Measurements from ENCODE around the gene HIPK2.
"Not testable (repeated sequence)": the region's sequence is repeated elsewhere in the genome, so short reads cannot be mapped to it uniquely, and the experiment has no call there.

The HIPK2 gene

GRCh38 chr7:139559364-139560105 lies 218.3 kb downstream of the HIPK2 start:
- no peak for DNase-seq

GRCh38 chr7:139557857-139558581 lies 219.8 kb downstream of the HIPK2 start:
- DNase-seq, result no peak

DNA sequence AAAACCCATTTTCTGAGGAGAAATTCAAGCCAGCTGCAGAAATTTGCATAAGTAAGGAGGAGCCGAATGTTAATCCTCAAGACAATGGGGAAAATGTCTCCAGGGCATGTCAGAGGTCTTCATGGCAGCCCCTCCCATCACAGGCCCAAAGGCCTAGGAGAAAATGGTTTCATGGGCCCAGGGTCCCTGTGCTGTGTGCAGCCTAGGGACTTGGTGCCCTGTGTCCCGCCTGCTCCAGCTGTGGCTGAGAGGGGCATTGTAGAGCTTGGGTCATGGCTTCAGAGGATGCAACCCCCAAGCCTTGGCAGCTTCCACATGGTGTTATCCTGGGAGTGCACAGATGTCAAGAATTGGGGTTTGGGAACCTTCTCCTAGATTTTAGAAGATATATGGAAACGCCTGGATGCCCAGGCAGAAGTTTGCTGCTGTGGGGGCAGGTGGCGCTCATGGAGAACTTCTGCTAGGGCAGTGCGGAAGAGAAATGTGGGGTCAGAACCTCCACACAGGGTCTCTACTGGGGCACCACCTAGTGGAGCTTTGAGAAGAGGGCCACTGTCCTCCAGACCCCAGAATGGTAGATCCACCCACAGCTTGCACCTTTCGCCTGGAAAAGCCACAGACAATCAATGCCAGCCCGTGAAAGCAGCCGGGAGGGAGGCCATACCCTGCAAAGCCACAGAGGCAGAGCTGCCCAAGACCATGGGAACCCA lies 223.7 kb downstream of the HIPK2 start:
- not testable (repeated sequence) for DNase-seq

DNA sequence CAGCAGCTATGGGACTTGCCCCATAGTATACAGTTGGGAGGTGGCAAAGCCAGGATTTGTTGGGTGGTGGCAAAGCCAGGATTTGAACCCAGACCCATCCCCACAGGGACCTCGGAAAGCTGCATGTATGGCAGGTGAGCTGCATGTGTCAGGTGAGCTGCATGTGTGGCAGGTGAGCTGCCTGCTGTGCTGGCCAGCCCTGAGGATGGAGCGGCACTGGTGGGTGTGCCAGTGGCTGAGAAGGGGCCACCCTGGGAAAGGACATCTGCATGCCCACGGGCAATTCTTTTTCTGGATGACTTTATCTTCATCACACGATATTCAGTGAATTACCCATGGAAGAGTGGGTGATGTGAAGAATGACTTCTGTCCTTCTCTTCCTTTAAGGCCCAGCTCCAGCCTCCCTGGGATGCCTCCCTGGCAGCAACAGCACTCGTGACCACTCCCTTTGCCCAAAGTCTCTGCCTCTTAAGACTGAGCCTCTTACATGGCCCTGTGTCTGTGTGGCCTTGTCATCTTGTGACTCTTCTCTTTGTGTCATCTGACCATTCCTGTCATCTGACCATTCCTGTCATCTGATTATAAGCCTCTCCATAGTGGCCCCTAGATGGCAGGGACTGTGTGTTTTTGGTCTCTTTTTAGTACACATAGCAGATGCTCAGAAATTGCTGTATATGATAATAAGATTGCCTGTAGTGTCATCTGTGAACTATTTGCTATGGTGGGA lies 229.3 kb downstream of the HIPK2 start:
- DNase-seq, result no peak

DNA sequence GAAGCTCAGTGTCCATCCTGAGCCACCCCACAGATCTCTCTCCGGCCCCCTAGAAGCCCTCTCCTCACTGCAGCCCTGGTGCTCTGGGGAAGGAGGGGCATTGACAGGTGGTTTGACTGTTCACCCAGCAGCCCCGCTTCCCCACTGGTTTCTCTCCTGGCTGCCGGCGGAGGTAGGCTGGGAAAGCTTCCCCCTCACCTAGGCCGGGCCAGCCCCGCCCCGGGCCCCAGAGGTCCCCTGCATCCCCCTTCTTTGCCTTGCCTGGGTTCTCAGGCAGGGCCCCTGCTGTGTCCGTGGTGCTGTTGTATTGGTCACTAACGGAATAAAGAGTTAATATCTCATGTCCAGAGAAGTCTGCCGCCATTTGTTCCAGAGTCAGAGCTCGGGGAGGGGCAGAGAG lies 233.2 kb downstream of the HIPK2 start:
- no peak for DNase-seq

- no peak for DNase-seq
Measured at GRCh38 chr7:139543801-139544603, 233.8 kb downstream of the HIPK2 start.

- no peak for DNase-seq
Measured at GRCh38 chr7:139542308-139543151, 235.3 kb downstream of the HIPK2 start.

DNA sequence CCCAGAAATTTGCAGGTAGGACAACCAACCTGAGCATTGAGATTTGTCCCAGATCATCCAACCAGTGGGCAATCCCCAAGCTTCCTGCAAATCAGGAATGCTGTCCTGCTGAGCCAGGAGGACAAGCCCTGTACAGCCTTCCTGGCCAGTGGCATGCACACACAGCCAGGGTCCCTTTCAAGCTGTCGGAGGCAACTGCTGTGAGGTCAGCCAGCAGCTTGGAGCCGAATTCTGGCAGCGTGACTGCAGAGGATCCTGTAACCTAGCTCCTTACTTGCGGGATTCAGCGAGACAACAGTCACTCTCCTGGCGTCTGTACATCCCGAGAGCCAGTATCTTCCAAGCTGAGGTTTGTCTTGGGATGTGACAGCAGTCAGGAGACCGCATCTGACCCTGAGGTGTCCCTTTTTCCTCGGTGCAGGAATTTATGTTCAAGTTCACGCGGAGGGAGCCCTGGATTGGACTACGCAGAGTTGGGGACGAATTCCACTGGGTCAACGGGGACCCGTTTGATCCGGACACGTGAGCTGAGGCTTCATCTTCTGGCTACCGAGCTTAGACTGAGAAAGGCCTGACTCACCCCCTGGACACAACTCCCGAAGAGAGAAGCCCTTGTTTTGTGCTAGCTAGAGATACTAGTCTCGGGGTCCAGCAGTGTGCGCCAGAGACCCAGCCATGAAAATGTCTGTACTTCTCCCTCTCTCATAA lies 236.0 kb downstream of the HIPK2 start:
- DNase-seq, result no peak

DNA sequence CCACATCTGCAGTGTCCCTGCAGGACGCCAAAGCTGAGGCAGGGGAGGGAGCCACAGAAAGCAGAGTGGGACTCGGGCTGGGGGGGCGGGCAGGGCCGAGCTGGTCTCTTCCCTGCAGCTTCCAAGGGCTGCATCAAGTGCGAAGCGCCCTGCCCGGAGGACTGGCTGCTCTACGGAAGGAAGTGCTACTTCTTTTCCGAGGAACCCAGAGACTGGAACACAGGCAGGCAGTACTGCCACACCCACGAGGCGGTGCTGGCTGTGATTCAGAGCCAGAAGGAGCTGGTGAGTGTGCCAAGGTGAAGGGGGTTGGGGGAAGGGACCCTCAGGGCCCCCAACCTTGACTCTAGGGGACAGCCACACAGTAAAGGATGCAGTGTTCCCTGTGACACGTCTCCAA lies 237.6 kb downstream of the HIPK2 start:
- DNase-seq, result no peak

GRCh38 chr7:139538881-139539635 lies 238.7 kb downstream of the HIPK2 start:
- DNase-seq, result no peak

DNA sequence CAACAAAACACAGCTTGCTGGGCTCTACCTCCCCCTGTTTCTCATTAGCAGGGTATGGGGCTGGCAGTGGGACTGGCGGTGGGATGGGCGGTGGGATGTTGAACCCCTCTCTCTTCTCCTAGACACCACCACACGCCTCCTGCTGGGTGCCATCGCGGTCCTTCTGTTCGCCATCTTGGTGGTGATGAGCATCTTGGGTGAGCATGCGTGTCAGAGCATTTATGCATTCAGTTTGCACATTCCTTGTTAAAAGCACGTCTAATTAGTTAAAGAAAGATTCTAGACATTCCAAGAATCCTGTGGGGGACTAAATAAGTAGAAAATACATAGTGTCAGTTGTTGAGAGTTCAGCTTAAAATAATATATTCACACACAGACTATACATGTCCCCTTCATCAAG lies 241.6 kb downstream of the HIPK2 start:
- DNase-seq, result no peak

DNA sequence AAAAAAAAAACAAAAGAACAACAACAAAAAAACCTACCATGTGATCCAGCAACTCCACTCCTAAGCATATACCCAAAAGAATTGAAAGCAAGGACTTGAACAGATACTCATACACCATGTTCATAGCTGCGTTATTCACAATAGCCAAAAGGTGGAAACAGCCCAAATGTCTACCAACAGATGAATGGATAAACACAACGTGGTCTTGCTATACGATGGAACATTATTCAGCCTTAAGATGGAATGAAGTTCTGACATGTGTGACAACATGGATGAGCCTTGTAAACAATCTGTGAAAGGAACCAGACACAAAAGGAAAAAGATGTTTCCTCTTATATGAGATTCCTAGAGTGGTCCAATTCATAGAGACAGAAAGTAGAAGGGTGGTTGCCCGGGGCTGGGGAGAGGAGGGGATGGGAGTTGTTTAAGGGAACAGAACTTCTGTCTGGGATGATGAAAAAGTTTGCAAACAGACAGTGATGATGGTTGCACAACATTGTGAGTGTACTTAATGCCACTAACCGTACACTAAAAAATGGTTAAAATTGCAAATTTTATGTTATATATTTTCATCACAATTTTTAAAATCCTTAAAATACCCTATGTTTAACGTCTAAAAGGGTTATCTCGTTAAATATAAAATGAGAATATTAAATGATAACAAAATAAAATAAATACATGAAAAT lies 242.7 kb downstream of the HIPK2 start:
- DNase-seq, result no peak

DNA sequence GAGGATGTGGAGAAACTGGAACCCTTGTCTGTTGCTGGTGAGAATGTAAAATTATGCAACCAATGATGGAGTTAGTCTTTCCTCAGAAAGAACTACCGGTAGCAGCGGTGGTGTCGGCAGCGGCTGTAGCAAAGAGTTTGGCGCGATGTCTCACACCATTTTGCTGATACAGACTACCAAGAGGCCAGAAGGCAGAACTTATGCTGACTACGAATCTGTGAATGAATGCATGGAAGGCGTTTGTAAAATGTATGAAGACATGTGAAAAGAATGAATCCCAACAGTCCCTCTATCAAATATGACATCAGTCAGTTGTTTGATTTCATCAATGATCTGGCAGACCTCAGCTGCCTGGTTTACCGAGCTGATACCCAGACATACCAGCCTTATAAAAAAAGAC lies 243.7 kb downstream of the HIPK2 start:
- DNase-seq, result no peak

DNA sequence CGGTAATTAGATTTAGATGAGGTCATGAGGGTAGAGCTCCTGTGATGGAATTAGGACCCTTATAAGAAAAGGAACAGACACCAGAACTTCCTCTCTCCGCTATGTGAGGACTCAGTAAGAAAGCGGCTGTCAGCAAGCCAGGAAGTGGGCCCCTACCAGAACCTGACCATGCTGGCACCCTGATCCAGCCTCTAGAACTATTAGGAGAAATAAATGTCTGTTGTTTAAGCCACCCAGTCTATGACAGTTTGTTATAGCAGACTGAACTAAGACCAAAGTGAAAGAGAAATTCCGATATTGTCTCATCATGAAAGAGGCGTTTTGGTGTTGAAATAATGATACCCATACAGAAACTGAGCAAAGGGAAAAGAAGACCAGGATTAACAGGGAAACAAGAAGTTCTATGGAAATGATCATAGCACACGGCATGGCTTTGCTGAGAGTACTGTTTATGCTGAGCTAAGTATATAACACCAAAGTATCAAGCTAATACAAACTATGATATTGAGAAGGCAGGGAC lies 245.1 kb downstream of the HIPK2 start:
- DNase-seq, result no peak

DNA sequence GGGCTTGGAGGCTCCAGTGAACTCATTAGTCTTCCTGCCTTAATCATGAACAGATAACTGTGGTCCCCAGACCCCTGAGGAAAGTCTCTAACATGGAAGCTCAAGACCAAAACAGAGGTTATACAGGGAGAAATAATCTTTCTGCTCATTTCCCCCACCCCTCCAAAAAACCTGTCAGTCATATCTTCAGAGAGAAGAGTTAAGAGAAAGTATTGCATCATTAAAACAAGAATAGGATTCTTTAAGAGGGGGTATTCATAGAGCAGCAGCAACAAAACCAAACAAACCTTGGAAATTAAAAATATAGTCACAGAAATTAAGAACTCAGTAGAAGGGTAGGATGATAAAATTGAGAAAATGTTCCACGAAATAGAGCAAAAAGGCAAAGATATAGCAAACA lies 246.7 kb downstream of the HIPK2 start:
- DNase-seq, result no peak

DNA sequence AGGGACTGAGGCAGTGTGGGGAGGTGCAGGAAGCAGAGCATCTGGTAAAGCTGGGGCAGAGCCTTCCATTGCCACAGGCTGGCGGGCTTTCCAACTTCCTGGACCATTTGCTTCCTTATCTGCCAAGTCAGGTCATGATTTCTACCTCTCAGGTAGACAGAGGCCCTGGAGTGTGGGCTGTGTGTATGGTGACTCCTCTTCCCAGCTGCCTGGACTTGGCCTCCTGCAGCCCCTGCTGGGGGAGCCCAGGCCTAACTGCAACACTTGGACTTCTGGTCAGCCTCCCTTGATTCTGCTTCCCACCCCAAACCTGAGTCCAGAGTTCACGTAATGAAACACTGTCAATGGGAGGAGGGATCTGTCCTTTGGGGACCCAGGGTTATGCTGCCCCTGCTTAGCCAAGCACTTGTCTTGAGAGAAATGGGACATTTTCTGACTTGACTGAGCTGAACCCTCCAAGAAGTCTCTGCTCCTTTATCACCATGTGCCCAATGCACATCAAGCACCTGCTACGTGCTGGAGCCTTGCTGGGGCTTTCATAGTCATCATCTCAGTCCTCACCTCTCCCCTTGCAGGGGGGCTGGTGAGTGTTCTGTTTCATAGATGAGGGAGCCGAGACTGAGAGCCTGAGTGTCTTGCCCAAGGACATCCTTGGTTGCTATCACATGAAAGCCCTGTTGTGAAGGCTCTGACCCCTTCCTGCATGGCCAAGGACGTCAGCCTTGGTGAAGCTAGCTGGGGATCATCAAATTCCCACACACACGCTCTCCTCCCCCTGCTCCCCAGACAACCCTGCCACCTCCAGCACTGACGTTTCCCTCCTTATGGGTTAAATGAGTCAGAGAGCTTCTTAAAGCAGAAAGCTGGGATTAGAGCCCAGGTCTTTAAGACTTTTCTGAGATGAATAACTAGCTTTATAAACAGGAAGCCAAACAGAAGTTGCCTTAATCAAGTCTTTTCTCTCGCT lies 250.9 kb downstream of the HIPK2 start:
- DNase-seq, result no peak

DNA sequence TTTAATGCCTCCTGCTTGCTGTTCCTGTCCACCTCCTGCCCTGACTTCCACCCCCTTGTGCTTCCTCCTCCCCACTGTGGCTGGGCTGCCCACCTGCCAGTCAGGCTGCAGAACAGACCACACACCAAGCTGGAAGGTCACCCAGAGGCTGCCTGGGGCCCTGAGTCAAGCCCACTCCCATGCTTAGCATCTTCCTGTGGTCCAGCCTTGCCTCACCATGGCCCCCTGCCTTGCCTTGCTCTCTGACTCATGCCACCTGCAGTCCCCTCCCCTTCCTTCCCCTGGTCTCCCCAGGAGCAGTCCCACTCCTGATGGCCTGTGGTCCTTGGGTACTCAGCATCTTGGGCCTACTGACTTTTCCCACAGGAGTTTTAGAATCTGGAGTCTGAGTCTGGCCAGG lies 252.0 kb downstream of the HIPK2 start:
- no peak for DNase-seq

DNA sequence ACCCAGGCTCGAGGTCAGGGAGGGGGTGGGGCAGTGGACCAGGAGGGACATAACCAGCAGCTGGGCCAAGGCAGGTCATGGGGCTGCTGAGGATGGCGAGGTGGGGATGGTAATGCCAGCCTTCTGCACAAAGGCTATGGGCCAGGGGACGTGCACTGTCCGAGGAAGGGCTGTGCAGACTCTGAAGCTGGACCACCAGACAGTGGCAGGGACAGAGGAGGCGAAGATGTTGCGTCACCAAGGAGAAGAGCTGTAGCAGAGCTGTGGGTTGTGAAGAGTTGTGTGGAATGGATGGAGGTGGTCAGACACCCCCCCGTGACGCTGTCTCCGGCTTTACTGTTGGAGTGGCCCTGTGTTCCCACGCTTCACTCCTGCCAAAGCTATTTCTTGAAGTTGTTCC lies 252.6 kb downstream of the HIPK2 start:
- DNase-seq, result no peak
